ENCODE measurements around the gene TC2N.
"Not testable (repeated sequence)": the region's sequence is repeated elsewhere in the genome, so short reads cannot be mapped to it uniquely, and the experiment has no call there.

Gene TC2N

GRCh38 chr14:91827746-91828145 is 39.6 kb downstream of the TC2N start:
- no peaks in the 10 kb centered on the region for H3K36me3 ChIP-seq (ENCODE audit: insufficient read depth, low read length)

GRCh38 chr14:91817566-91818325 is 49.6 kb downstream of the TC2N start:
- H3K4me3 ChIP-seq: no peak overlapping the region
- TF ChIP-seq EZH2 (IDR thresholded peaks at IDR 0.05): no peak
- no peak for TF ChIP-seq FOXP2 (optimal IDR thresholded peaks at IDR 0.05; ENCODE audit: control extremely low read depth, extremely low read length, insufficient read depth)
- no peak for TF ChIP-seq POLR2AphosphoS5 (IDR thresholded peaks at IDR 0.05; ENCODE audit: borderline replicate concordance, low read depth, low read length)

More at GRCh38 chr14:91827746-91828145, 39.6 kb downstream of the TC2N start:
- no peak overlapping the region for H3K27ac ChIP-seq
- H3K9ac ChIP-seq (ENCODE audit: insufficient read length): no peak overlapping the region
- no peaks in the 10 kb centered on the region for H3K9me3 ChIP-seq (ENCODE audit: low read depth, low read length)
- no peak for TF ChIP-seq POLR2AphosphoS5 (IDR thresholded peaks at IDR 0.05; ENCODE audit: borderline replicate concordance, low read depth, low read length)
- no peak for DNase-seq (ENCODE audit: low read depth, low spot score)
- H3K4me3 ChIP-seq: no peak overlapping the region

GRCh38 chr14:91814317-91814716 is 53.0 kb downstream of the TC2N start:
- Histone ChIP-seq H3K9ac (ENCODE audit: insufficient read length) (no peak overlapping the region), H3K27ac (no peak overlapping the region), H3K36me3 (ENCODE audit: insufficient read depth, low read length) (no peaks in the 10 kb centered on the region), H3K4me3 (no peak overlapping the region), H3K9me3 (ENCODE audit: low read depth, low read length) (no peaks in the 10 kb centered on the region)
- TF ChIP-seq EZH2 (IDR thresholded peaks at IDR 0.05) (no peak), FOXP2 (optimal IDR thresholded peaks at IDR 0.05; ENCODE audit: control extremely low read depth, extremely low read length, insufficient read depth) (no peak), POLR2AphosphoS5 (IDR thresholded peaks at IDR 0.05; ENCODE audit: borderline replicate concordance, low read depth, low read length) (no peak)
- no peak for DNase-seq (ENCODE audit: low read depth, low spot score)

More at GRCh38 chr14:91817566-91818325, 49.6 kb downstream of the TC2N start:
- no peak overlapping the region for H3K27ac ChIP-seq
- H3K9ac ChIP-seq (ENCODE audit: insufficient read length): no peak overlapping the region
- no peaks in the 10 kb centered on the region for H3K36me3 ChIP-seq (ENCODE audit: insufficient read depth, low read length)
- no peak for DNase-seq (ENCODE audit: low read depth, low spot score)
- H3K9me3 ChIP-seq (ENCODE audit: low read depth, low read length): no peaks in the 10 kb centered on the region

DNA sequence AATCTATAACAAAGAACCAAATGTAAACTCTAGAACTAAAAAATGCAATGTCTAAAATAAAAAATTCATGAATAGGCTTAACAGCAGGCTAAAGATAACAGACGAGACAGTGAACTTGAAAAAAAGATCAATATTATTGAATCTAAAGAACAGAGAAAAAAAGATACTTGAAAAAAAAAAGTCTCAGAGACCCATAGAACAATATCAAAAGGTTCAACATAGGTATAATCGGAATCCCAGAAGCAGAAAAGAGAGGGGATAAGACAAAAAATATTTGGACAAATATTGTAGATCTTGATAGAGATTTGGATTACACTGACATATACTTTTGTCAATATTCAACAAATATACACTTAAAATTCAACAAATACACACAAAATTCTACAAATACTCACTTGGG is 56.6 kb downstream of the TC2N start:
- Histone ChIP-seq H3K36me3 (ENCODE audit: insufficient read depth, low read length) (no peaks in the 10 kb centered on the region), H3K9me3 (ENCODE audit: low read depth, low read length) (no peaks in the 10 kb centered on the region), H3K4me3 (no peak overlapping the region), H3K9ac (ENCODE audit: insufficient read length) (no peak overlapping the region), H3K27ac (no peak overlapping the region)
- no peak for TF ChIP-seq FOXP2 (optimal IDR thresholded peaks at IDR 0.05; ENCODE audit: control extremely low read depth, extremely low read length, insufficient read depth)
- TF ChIP-seq POLR2AphosphoS5 (IDR thresholded peaks at IDR 0.05; ENCODE audit: borderline replicate concordance, low read depth, low read length): no peak
- TF ChIP-seq EZH2 (IDR thresholded peaks at IDR 0.05): no peak
- no peak for DNase-seq (ENCODE audit: low read depth, low spot score)

- TF ChIP-seq FOXP2 (optimal IDR thresholded peaks at IDR 0.05; ENCODE audit: control extremely low read depth, extremely low read length, insufficient read depth) (no peak), POLR2AphosphoS5 (IDR thresholded peaks at IDR 0.05; ENCODE audit: borderline replicate concordance, low read depth, low read length) (no peak), EZH2 (IDR thresholded peaks at IDR 0.05) (no peak)
- H3K9ac ChIP-seq (ENCODE audit: insufficient read length): no peak overlapping the region
- H3K27ac ChIP-seq: no peak overlapping the region
- H3K9me3 ChIP-seq (ENCODE audit: low read depth, low read length): no peaks in the 10 kb centered on the region
- H3K36me3 ChIP-seq (ENCODE audit: insufficient read depth, low read length): no peaks in the 10 kb centered on the region
- H3K4me3 ChIP-seq: no peak overlapping the region
- no peak for DNase-seq (ENCODE audit: low read depth, low spot score)
Measured at GRCh38 chr14:91806716-91807115, 60.6 kb downstream of the TC2N start.

DNA sequence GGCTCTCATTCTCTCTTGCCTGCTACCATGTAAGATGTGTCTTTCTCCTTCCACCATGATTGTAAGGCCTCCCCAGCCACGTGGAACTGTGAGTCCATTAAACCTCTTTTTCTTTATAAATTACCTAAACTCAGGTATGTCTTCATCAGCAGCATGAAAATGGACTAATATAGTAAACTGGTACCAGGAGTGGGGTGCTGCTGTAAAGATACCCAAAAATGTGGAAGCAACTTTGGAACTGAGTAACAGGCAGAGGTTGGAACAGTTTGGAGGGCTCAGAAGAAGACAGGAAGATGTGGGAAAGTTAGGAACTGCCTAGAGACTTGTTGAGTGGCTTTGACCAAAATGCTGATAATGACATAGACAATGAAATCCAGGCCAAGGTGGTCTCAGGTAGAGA is 61.2 kb downstream of the TC2N start:
- H3K9ac ChIP-seq (ENCODE audit: insufficient read length); H3K9me3 ChIP-seq (ENCODE audit: low read depth, low read length); DNase-seq (ENCODE audit: low read depth, low spot score); H3K27ac ChIP-seq; H3K4me3 ChIP-seq; H3K36me3 ChIP-seq (ENCODE audit: insufficient read depth, low read length): not testable (repeated sequence)

DNA sequence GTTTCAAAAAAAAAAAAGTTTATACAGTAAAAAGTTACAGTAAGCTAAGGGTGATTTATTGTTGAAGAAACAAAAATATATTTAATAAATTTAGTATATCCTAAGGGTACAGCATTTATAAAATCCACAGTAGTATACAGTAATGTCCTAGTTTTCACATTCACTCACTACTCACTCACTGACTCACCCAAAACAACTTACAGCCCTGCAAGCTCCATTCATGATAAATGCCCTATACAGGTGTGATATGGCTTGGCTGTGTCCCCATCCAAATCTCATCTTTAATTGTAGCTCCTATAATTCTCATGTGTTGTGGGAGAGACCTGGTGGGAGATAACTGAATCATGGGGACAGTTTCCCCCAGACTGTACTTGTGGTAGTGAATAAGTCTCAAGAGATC is 61.7 kb downstream of the TC2N start:
- Histone ChIP-seq H3K36me3 (ENCODE audit: insufficient read depth, low read length) (no peaks in the 10 kb centered on the region), H3K27ac (no peak overlapping the region), H3K9me3 (ENCODE audit: low read depth, low read length) (no peaks in the 10 kb centered on the region), H3K4me3 (no peak overlapping the region), H3K9ac (ENCODE audit: insufficient read length) (no peak overlapping the region)
- no peak for TF ChIP-seq POLR2AphosphoS5 (IDR thresholded peaks at IDR 0.05; ENCODE audit: borderline replicate concordance, low read depth, low read length)
- no peak for TF ChIP-seq FOXP2 (optimal IDR thresholded peaks at IDR 0.05; ENCODE audit: control extremely low read depth, extremely low read length, insufficient read depth)
- no peak for TF ChIP-seq EZH2 (IDR thresholded peaks at IDR 0.05)
- DNase-seq (ENCODE audit: low read depth, low spot score): no peak

- Histone ChIP-seq H3K9ac (ENCODE audit: insufficient read length) (no peak overlapping the region), H3K27ac (no peak overlapping the region), H3K36me3 (ENCODE audit: insufficient read depth, low read length) (no peaks in the 10 kb centered on the region), H3K4me3 (no peak overlapping the region), H3K9me3 (ENCODE audit: low read depth, low read length) (no peaks in the 10 kb centered on the region)
- DNase-seq (ENCODE audit: low read depth, low spot score): no peak
- TF ChIP-seq EZH2 (IDR thresholded peaks at IDR 0.05): no peak
- no peak for TF ChIP-seq POLR2AphosphoS5 (IDR thresholded peaks at IDR 0.05; ENCODE audit: borderline replicate concordance, low read depth, low read length)
- TF ChIP-seq FOXP2 (optimal IDR thresholded peaks at IDR 0.05; ENCODE audit: control extremely low read depth, extremely low read length, insufficient read depth): no peak
Measured at GRCh38 chr14:91801358-91801757, 66.0 kb downstream of the TC2N start.

All from SK-N-MC (cell line).